ENCODE results near the gene RPL27.

The RPL27 gene

GRCh38 chr17:43016216-43016615 lies 18.0 kb downstream of the RPL27 start:
- Histone ChIP-seq H3K4me2 (ENCODE audit: low read depth, low read length, poor library complexity, severe bottlenecking) (no peak overlapping the region), H3F3A (ENCODE audit: insufficient read depth) (peaks cover 4% of the 10 kb centered on the region; the same call in 1 of the 2 replicates), H3K79me2 (ENCODE audit: insufficient read depth, low read length) (no peaks in the 10 kb centered on the region), H4K20me1 (ENCODE audit: low read depth, low read length) (no peaks in the 10 kb centered on the region), H3K9ac (ENCODE audit: low read length) (no peak overlapping the region), H2AFZ (ENCODE audit: low read depth, low read length, severe bottlenecking) (no peak overlapping the region), H3K27ac (ENCODE audit: low read depth, low read length) (no peak overlapping the region), H3K9me3 (ENCODE audit: insufficient read depth, low read length) (no peaks in the 10 kb centered on the region), H3K36me3 (ENCODE audit: low read length) (no peaks in the 10 kb centered on the region), H3K9me2 (replicated peaks; ENCODE audit: insufficient read depth, low read length) (no peaks in the 10 kb centered on the region), H3K27me3 (ENCODE audit: low read length) (no peaks in the 10 kb centered on the region), H3K4me3 (ENCODE audit: insufficient read depth, low read length, poor library complexity, severe bottlenecking) (no peak overlapping the region)
- TF ChIP-seq EZH2phosphoT487 (conservative IDR thresholded peaks at IDR 0.05; ENCODE audit: low read length) (no peak), CTCF (IDR thresholded peaks at IDR 0.05; ENCODE audit: insufficient read depth, low read length, poor library complexity, severe bottlenecking) (no peak)

- Histone ChIP-seq H3K36me3 (ENCODE audit: low read length) (no peaks in the 10 kb centered on the region), H3K9me3 (ENCODE audit: insufficient read depth, low read length) (no peaks in the 10 kb centered on the region), H3K9ac (ENCODE audit: low read length) (no peak overlapping the region), H4K20me1 (ENCODE audit: low read depth, low read length) (no peaks in the 10 kb centered on the region), H3K27me3 (ENCODE audit: low read length) (no peaks in the 10 kb centered on the region), H3K79me2 (ENCODE audit: insufficient read depth, low read length) (no peaks in the 10 kb centered on the region), H3K4me2 (ENCODE audit: low read depth, low read length, poor library complexity, severe bottlenecking) (no peak overlapping the region), H2AFZ (ENCODE audit: low read depth, low read length, severe bottlenecking) (no peak overlapping the region), H3K9me2 (replicated peaks; ENCODE audit: insufficient read depth, low read length) (no peaks in the 10 kb centered on the region), H3F3A (ENCODE audit: insufficient read depth) (peaks cover 4% of the 10 kb centered on the region; the same call in 1 of the 2 replicates), H3K4me3 (ENCODE audit: insufficient read depth, low read length, poor library complexity, severe bottlenecking) (no peak overlapping the region), H3K27ac (ENCODE audit: low read depth, low read length) (no peak overlapping the region)
- TF ChIP-seq CTCF (IDR thresholded peaks at IDR 0.05; ENCODE audit: insufficient read depth, low read length, poor library complexity, severe bottlenecking) (no peak), EZH2phosphoT487 (conservative IDR thresholded peaks at IDR 0.05; ENCODE audit: low read length) (no peak)
Observed at GRCh38 chr17:43018008-43018853, 20.0 kb downstream of the RPL27 start.

- no peak overlapping the region for H3K4me2 ChIP-seq (ENCODE audit: low read depth, low read length, poor library complexity, severe bottlenecking)
- no peak overlapping the region for H3K27ac ChIP-seq (ENCODE audit: low read depth, low read length)
Observed at GRCh38 chr17:43018932-43019331, 20.7 kb downstream of the RPL27 start.

More at GRCh38 chr17:43018932-43019331, 20.7 kb downstream of the RPL27 start:
- Histone ChIP-seq H3K27me3 (ENCODE audit: low read length) (no peaks in the 10 kb centered on the region), H3K36me3 (ENCODE audit: low read length) (no peaks in the 10 kb centered on the region), H3K4me3 (ENCODE audit: insufficient read depth, low read length, poor library complexity, severe bottlenecking) (no peak overlapping the region), H2AFZ (ENCODE audit: low read depth, low read length, severe bottlenecking) (no peak overlapping the region), H3F3A (ENCODE audit: insufficient read depth) (peaks cover 4% of the 10 kb centered on the region; the same call in 1 of the 2 replicates), H3K79me2 (ENCODE audit: insufficient read depth, low read length) (no peaks in the 10 kb centered on the region), H3K9me3 (ENCODE audit: insufficient read depth, low read length) (no peaks in the 10 kb centered on the region), H3K9me2 (replicated peaks; ENCODE audit: insufficient read depth, low read length) (no peaks in the 10 kb centered on the region), H4K20me1 (ENCODE audit: low read depth, low read length) (no peaks in the 10 kb centered on the region), H3K9ac (ENCODE audit: low read length) (no peak overlapping the region)
- TF ChIP-seq EZH2phosphoT487 (conservative IDR thresholded peaks at IDR 0.05; ENCODE audit: low read length) (no peak), CTCF (IDR thresholded peaks at IDR 0.05; ENCODE audit: insufficient read depth, low read length, poor library complexity, severe bottlenecking) (no peak)
